ENCODE results near the gene KLHDC4.

Gene KLHDC4

DNA sequence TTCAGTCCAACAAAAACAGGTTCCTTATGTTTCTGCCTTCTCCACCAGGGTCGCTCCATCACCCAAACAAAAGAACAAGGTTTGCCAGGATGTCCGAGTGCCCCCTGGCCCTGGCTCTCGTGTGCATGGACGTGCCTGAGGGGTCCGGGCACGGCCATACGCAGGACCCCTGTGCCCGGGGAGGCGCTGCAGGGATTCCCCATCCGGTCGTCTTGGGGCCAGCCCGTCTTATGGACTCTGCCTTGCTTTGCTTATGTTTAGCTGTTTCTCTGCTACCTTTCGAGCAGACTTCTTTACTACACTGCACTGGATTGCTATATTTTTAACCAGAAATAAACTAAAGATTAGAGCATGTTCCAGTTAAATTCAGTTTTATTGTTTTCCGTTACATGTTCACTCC, 68.0 kb downstream of the KLHDC4 start:
- ATAC-seq (ENCODE audit: insufficient read depth, low read depth) (no peak), DNase-seq (no peak)
- Histone ChIP-seq H3K79me2 (ENCODE audit: insufficient read depth, low read length) (no peaks in the 10 kb centered on the region), H3K27ac (ENCODE audit: low read length) (no peak overlapping the region), H3K9me3 (ENCODE audit: insufficient read depth, low read length, severe bottlenecking) (no peaks in the 10 kb centered on the region), H3K36me3 (ENCODE audit: insufficient read depth, low read length) (peaks cover 77% of the 10 kb centered on the region), H4K20me1 (ENCODE audit: insufficient read depth, low read length) (peaks cover 36% of the 10 kb centered on the region), H3K4me1 (ENCODE audit: insufficient read depth, low read length) (no peaks in the 10 kb centered on the region), H3K4me2 (ENCODE audit: insufficient read depth, low read length) (no peak overlapping the region), H2AFZ (ENCODE audit: low read depth, low read length) (no peak overlapping the region), H3K27me3 (ENCODE audit: insufficient read depth, low read length, poor library complexity) (no peaks in the 10 kb centered on the region), H3K4me3 (ENCODE audit: low read depth in 1 of 2, low read length in 2 of 2) (no peak overlapping the region), H3K9ac (ENCODE audit: low read depth, low read length) (no peak overlapping the region)
- TF ChIP-seq, protein P1, sequence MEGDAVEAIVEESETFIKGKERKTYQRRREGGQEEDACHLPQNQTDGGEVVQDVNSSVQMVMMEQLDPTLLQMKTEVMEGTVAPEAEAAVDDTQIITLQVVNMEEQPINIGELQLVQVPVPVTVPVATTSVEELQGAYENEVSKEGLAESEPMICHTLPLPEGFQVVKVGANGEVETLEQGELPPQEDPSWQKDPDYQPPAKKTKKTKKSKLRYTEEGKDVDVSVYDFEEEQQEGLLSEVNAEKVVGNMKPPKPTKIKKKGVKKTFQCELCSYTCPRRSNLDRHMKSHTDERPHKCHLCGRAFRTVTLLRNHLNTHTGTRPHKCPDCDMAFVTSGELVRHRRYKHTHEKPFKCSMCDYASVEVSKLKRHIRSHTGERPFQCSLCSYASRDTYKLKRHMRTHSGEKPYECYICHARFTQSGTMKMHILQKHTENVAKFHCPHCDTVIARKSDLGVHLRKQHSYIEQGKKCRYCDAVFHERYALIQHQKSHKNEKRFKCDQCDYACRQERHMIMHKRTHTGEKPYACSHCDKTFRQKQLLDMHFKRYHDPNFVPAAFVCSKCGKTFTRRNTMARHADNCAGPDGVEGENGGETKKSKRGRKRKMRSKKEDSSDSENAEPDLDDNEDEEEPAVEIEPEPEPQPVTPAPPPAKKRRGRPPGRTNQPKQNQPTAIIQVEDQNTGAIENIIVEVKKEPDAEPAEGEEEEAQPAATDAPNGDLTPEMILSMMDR (IDR thresholded peaks at IDR 0.05; ENCODE audit: borderline replicate concordance, extremely low read depth, low read length, poor library complexity, severe bottlenecking), result no peak
- TF ChIP-seq EZH2 (IDR thresholded peaks at IDR 0.05; ENCODE audit: borderline replicate concordance, low read depth, low read length, severe bottlenecking), result no peak

DNA sequence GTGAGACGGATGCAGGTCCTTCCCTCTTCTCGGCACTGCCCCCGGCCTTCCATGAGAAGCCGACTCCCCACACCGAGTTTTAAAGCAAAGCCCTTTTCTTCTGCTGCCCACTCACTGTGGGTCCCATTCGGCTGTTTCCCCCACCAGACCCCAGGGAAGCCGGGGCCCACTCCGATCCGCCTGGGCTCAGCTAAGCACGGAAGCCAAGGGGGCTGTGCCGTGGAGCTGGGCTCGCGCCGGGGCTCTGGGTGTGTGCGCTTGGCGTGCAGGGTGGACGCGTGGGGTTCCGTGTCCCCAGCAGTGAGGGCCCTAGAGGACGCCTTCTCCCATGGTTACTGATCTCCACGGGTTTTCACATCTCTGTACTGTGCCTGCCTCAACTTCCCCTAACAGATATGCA, 68.5 kb downstream of the KLHDC4 start:
- Histone ChIP-seq H3K9ac (ENCODE audit: low read depth, low read length) (no peak overlapping the region), H4K20me1 (ENCODE audit: insufficient read depth, low read length) (peaks cover 41% of the 10 kb centered on the region), H3K79me2 (ENCODE audit: insufficient read depth, low read length) (no peaks in the 10 kb centered on the region), H3K4me3 (ENCODE audit: low read depth in 1 of 2, low read length in 2 of 2) (no peak overlapping the region), H3K9me3 (ENCODE audit: insufficient read depth, low read length, severe bottlenecking) (no peaks in the 10 kb centered on the region), H3K4me1 (ENCODE audit: insufficient read depth, low read length) (no peaks in the 10 kb centered on the region), H3K36me3 (ENCODE audit: insufficient read depth, low read length) (peaks cover 72% of the 10 kb centered on the region), H3K4me2 (ENCODE audit: insufficient read depth, low read length) (no peak overlapping the region), H3K27me3 (ENCODE audit: insufficient read depth, low read length, poor library complexity) (no peaks in the 10 kb centered on the region), H3K27ac (ENCODE audit: low read length) (no peak overlapping the region), H2AFZ (ENCODE audit: low read depth, low read length) (no peak overlapping the region)
- DNase-seq, result no peak
- no peak for ATAC-seq (ENCODE audit: insufficient read depth, low read depth)
- no peak for TF ChIP-seq EZH2 (IDR thresholded peaks at IDR 0.05; ENCODE audit: borderline replicate concordance, low read depth, low read length, severe bottlenecking)
- TF ChIP-seq, protein P1 (IDR thresholded peaks at IDR 0.05; ENCODE audit: borderline replicate concordance, extremely low read depth, low read length, poor library complexity, severe bottlenecking), result no peak

DNA sequence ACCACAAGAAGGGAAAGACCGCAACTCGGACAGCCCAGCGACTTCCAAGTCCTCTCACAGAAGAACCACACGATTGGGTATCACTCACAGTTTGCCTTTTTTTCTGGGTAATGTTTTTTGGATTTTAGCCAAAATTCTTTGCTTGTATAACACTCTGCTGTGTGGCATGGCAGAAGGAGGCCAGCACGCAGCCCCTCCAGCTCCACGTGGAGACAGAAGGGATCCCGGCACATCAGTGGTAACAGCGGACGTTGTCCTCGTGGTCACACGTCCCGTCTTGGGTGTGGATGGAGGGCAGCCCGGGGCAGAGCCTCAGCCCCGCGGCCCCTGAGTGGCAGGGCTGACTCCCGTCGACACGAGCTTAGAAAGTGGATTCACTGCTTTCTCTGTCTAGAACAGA, 69.1 kb downstream of the KLHDC4 start:
- TF ChIP-seq, protein P1 (IDR thresholded peaks at IDR 0.05; ENCODE audit: borderline replicate concordance, extremely low read depth, low read length, poor library complexity, severe bottlenecking), result no peak
- no peak for TF ChIP-seq EZH2 (IDR thresholded peaks at IDR 0.05; ENCODE audit: borderline replicate concordance, low read depth, low read length, severe bottlenecking)
- Histone ChIP-seq H3K27me3 (ENCODE audit: insufficient read depth, low read length, poor library complexity) (no peaks in the 10 kb centered on the region), H4K20me1 (ENCODE audit: insufficient read depth, low read length) (peaks cover 39% of the 10 kb centered on the region), H3K36me3 (ENCODE audit: insufficient read depth, low read length) (peaks cover 67% of the 10 kb centered on the region), H3K79me2 (ENCODE audit: insufficient read depth, low read length) (no peaks in the 10 kb centered on the region), H3K9ac (ENCODE audit: low read depth, low read length) (no peak overlapping the region), H3K9me3 (ENCODE audit: insufficient read depth, low read length, severe bottlenecking) (no peaks in the 10 kb centered on the region), H2AFZ (ENCODE audit: low read depth, low read length) (no peak overlapping the region), H3K4me3 (ENCODE audit: low read depth in 1 of 2, low read length in 2 of 2) (no peak overlapping the region), H3K4me1 (ENCODE audit: insufficient read depth, low read length) (no peaks in the 10 kb centered on the region), H3K27ac (ENCODE audit: low read length) (no peak overlapping the region), H3K4me2 (ENCODE audit: insufficient read depth, low read length) (no peak overlapping the region)
- no peak for DNase-seq
- ATAC-seq (ENCODE audit: insufficient read depth, low read depth), result no peak

DNA sequence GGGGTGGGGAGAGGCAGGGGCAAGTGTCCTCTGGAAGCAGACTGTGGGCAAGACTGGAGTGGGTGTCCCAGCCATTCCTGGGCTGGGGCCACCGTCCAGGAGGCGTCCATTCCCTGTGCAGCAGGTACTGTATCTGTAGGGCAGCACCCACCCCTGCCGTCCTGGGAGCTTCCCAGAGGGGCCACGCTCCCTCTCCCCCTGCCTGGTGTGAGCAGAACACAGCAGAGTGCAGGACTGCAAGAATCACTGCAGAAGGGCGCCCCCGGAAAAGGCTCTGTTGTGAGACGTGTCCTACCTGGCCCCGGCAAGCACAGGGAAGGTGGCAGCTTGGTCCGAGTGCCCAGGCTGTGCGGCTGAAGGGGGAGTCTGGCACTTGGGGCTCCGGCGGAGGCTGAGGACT, 70.3 kb downstream of the KLHDC4 start:
- Histone ChIP-seq H3K9ac (ENCODE audit: low read depth, low read length) (no peak overlapping the region), H3K4me1 (ENCODE audit: insufficient read depth, low read length) (no peaks in the 10 kb centered on the region), H3K27ac (ENCODE audit: low read length) (no peak overlapping the region), H3K36me3 (ENCODE audit: insufficient read depth, low read length) (peaks cover 55% of the 10 kb centered on the region), H3K4me2 (ENCODE audit: insufficient read depth, low read length) (no peak overlapping the region), H3K9me3 (ENCODE audit: insufficient read depth, low read length, severe bottlenecking) (no peaks in the 10 kb centered on the region), H4K20me1 (ENCODE audit: insufficient read depth, low read length) (peaks cover 28% of the 10 kb centered on the region), H2AFZ (ENCODE audit: low read depth, low read length) (no peak overlapping the region), H3K4me3 (ENCODE audit: low read depth in 1 of 2, low read length in 2 of 2) (no peak overlapping the region), H3K79me2 (ENCODE audit: insufficient read depth, low read length) (no peaks in the 10 kb centered on the region), H3K27me3 (ENCODE audit: insufficient read depth, low read length, poor library complexity) (no peaks in the 10 kb centered on the region)
- TF ChIP-seq, protein P1 (IDR thresholded peaks at IDR 0.05; ENCODE audit: borderline replicate concordance, extremely low read depth, low read length, poor library complexity, severe bottlenecking), result no peak
- no peak for TF ChIP-seq EZH2 (IDR thresholded peaks at IDR 0.05; ENCODE audit: borderline replicate concordance, low read depth, low read length, severe bottlenecking)
- DNase-seq (no peak), ATAC-seq (ENCODE audit: insufficient read depth, low read depth) (no peak)

All from DND-41 (cell line).